Prostate gland (tissue), 2 donors: ENCODE results near the gene PTRHD1.

Experiments
- POLR2A ChIP-seq: fragments of 450-650 bp; IDR thresholded peaks from one replicate; pipeline ENCODE4 v1.6.1; 2016; ENCODE audit warnings: antibody characterized with exemption, mild to moderate bottlenecking
- TF ChIP-seq, protein P1 (sequence below), 4 experiments: fragments of 200-600 bp in 2 of 4; fragments of 450-650 bp in 2 of 4; sonication (generic) in 2 of 4; IDR thresholded peaks; 1 replicate in 3 of 4; 2 replicates in 1 of 4; pipeline ENCODE4 v1.5.1; 2016 to 2019; ENCODE audit warnings: antibody characterized with exemption in 4 of 4, mild to moderate bottlenecking in 2 of 4, moderate library complexity in 2 of 4

DNA sequence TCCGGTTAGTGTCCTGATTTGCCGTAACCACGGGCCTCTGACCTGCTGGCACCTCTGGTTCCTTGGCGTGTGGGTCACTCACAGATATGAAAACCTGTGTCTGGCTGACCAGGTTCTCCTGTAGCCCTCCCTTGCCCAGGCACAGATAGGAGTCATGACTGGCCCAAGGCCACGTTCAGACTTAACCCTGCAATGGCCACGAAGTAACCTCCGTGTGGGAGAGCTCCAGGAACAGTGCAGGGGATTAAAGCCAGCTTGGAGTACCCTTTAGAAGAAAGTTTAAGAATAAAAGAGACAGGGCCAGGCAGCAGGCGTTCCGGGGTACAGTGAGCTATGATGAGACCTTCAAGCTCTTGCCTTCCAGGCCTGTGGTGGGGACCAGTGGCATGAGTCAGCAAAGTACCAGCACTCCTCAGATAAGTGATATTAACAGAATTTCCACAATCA lies 25.6 kb upstream of the PTRHD1 start:
- TF ChIP-seq, protein P1, sequence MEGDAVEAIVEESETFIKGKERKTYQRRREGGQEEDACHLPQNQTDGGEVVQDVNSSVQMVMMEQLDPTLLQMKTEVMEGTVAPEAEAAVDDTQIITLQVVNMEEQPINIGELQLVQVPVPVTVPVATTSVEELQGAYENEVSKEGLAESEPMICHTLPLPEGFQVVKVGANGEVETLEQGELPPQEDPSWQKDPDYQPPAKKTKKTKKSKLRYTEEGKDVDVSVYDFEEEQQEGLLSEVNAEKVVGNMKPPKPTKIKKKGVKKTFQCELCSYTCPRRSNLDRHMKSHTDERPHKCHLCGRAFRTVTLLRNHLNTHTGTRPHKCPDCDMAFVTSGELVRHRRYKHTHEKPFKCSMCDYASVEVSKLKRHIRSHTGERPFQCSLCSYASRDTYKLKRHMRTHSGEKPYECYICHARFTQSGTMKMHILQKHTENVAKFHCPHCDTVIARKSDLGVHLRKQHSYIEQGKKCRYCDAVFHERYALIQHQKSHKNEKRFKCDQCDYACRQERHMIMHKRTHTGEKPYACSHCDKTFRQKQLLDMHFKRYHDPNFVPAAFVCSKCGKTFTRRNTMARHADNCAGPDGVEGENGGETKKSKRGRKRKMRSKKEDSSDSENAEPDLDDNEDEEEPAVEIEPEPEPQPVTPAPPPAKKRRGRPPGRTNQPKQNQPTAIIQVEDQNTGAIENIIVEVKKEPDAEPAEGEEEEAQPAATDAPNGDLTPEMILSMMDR (IDR thresholded peaks at IDR 0.05), result no peak
- no peak for TF ChIP-seq POLR2A
